Medulla oblongata (tissue), 1 donor: ENCODE results near the gene LRP2.
"Not testable (repeated sequence)": the region's sequence is repeated elsewhere in the genome, so short reads cannot be mapped to it uniquely, and the experiment has no call there.

Experiments used
- DNase-seq: peaks from one replicate; pipeline ENCODE4 v3.0.0-alpha.2; 2015; ENCODE audit errors: extremely low spot score

The LRP2 gene

GRCh38 chr2:169301596-169302335 lies 60.6 kb downstream of the LRP2 start:
- DNase-seq, result peak; percentile 43

GRCh38 chr2:169300636-169301530 lies 61.5 kb downstream of the LRP2 start:
- DNase-seq, result peak; percentile 43

- no peak for DNase-seq
Observed at GRCh38 chr2:169298007-169298406, 64.3 kb downstream of the LRP2 start.

- no peak for DNase-seq
Observed at GRCh38 chr2:169294001-169294675, 68.2 kb downstream of the LRP2 start.

- no peak for DNase-seq
Observed at GRCh38 chr2:169291517-169291916, 70.8 kb downstream of the LRP2 start.

- no peak for DNase-seq
Observed at GRCh38 chr2:169290433-169290832, 71.9 kb downstream of the LRP2 start.

GRCh38 chr2:169287666-169288065 lies 74.7 kb downstream of the LRP2 start:
- DNase-seq, result no peak

- DNase-seq, result no peak
Observed at GRCh38 chr2:169286624-169287231, 75.6 kb downstream of the LRP2 start.

- peak; percentile 41 for DNase-seq
Observed at GRCh38 chr2:169285531-169286235, 76.7 kb downstream of the LRP2 start.

- DNase-seq, result no peak
Observed at GRCh38 chr2:169280502-169280901, 81.8 kb downstream of the LRP2 start.

- no peak for DNase-seq
Observed at GRCh38 chr2:169275696-169276444, 86.5 kb downstream of the LRP2 start.

GRCh38 chr2:169272010-169272409 lies 90.3 kb downstream of the LRP2 start:
- DNase-seq, result no peak

- not testable (repeated sequence) for DNase-seq
Observed at GRCh38 chr2:169270574-169270973, 91.8 kb downstream of the LRP2 start.

- no peak for DNase-seq
Observed at GRCh38 chr2:169265591-169265990, 96.7 kb downstream of the LRP2 start.

GRCh38 chr2:169260846-169261642 lies 101.3 kb downstream of the LRP2 start:
- no peak for DNase-seq

- DNase-seq, result peak; percentile 17
Observed at GRCh38 chr2:169260246-169260645, 102.1 kb downstream of the LRP2 start.

- DNase-seq, result no peak
Observed at GRCh38 chr2:169259402-169259801, 102.9 kb downstream of the LRP2 start.

- DNase-seq, result no peak
Observed at GRCh38 chr2:169258045-169258601, 104.2 kb downstream of the LRP2 start.

GRCh38 chr2:169254774-169255173 lies 107.6 kb downstream of the LRP2 start:
- no peak for DNase-seq
